ENCODE measurements around the gene PTEN.

DNA sequence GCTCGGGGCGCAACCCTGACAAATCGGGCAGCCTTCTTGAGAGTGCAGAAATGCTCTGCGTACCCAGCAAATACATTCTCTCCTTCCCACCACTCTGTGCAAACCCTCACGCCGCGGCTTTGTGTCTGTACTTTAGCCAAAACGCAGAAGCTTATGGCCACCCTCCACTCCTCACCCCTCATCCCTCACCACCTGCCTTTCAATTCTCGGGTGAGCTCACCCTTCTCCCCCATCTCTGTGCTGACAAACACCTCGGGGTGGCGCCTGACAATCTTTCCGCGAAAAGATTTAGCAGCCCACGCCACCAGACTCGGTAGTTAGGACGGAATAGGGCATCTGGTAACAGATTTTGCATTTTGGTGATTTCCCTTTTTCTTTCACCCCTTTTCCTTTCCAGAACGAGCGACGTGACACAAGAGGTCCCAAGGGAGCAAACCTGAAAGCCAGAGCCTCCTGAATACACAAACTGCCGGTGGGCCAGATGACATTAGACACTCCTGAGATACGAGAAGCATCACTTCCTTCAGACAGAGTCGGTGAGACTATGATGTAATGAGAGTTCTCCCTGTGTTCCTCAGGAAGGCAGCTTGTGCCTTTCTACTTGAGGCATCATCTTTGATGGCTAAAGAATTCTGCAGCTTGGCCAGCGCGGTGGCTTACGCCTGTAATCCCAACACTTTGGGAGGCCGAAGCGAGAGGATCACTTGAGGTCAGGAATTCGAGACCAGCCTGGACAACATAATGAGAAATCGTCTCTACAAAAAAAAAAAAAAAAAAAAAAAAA, 44.7 kb upstream of the PTEN start:
- TF ChIP-seq POLR2AphosphoS5 (IDR thresholded peaks at IDR 0.05) (no peak), POLR2A (IDR thresholded peaks at IDR 0.05) (no peak), CTCF (IDR thresholded peaks at IDR 0.05) (no peak)

Measured in breast epithelium (tissue), 3 donors.